ENCODE results near the gene MICAL2.

MICAL2 gene

GRCh38 chr11:12118949-12119348 is 8.6 kb downstream of the MICAL2 start:
- no peak for DNase-seq

- DNase-seq: no peak
Observed at GRCh38 chr11:12119502-12119901, 9.1 kb downstream of the MICAL2 start.

GRCh38 chr11:12120031-12121008 is 9.9 kb downstream of the MICAL2 start:
- DNase-seq: no peak

- no peak for DNase-seq
Observed at GRCh38 chr11:12121011-12121410, 10.6 kb downstream of the MICAL2 start.

GRCh38 chr11:12121517-12121916 is 11.1 kb downstream of the MICAL2 start:
- no peak for DNase-seq

GRCh38 chr11:12122083-12122482 is 11.7 kb downstream of the MICAL2 start:
- DNase-seq: no peak

GRCh38 chr11:12123273-12123672 is 12.9 kb downstream of the MICAL2 start:
- DNase-seq: no peak

GRCh38 chr11:12123799-12124198 is 13.4 kb downstream of the MICAL2 start:
- no peak for DNase-seq

- no peak for DNase-seq
Observed at GRCh38 chr11:12124306-12124705, 13.9 kb downstream of the MICAL2 start.

GRCh38 chr11:12125609-12126149 is 15.3 kb downstream of the MICAL2 start:
- no peak for DNase-seq

GRCh38 chr11:12126344-12127019 is 16.1 kb downstream of the MICAL2 start:
- DNase-seq: no peak

- no peak for DNase-seq
Observed at GRCh38 chr11:12127206-12127898, 17.0 kb downstream of the MICAL2 start.

- DNase-seq: no peak
Observed at GRCh38 chr11:12128301-12128751, 17.9 kb downstream of the MICAL2 start.

- no peak for DNase-seq
Observed at GRCh38 chr11:12129227-12129626, 18.8 kb downstream of the MICAL2 start.

GRCh38 chr11:12130180-12130980 is 20.0 kb downstream of the MICAL2 start:
- DNase-seq: no peak

GRCh38 chr11:12131943-12132789 is 21.8 kb downstream of the MICAL2 start:
- DNase-seq: no peak

GRCh38 chr11:12132790-12133145 is 22.4 kb downstream of the MICAL2 start:
- DNase-seq: no peak

- DNase-seq: no peak
Observed at GRCh38 chr11:12133547-12134235, 23.3 kb downstream of the MICAL2 start.

GRCh38 chr11:12134236-12134585 is 23.8 kb downstream of the MICAL2 start:
- peak; percentile 30 for DNase-seq

GRCh38 chr11:12135185-12135584 is 24.8 kb downstream of the MICAL2 start:
- DNase-seq: no peak

All from KG1 (cell line).